H9 (cell line): Measurements from ENCODE around the gene CCKAR. TPM values are rescaled to one million over a fixed set of nuclear protein-coding genes. Genes with fewer than 3 reads are reported as not detected.

Experiments used
- DNase-seq: peaks from one replicate; pipeline ENCODE4 v3.0.0-alpha.2; 2017
- H2AFZ ChIP-seq: one replicate; pipeline ENCODE4 v1.6.1; 2013; ENCODE audit warnings: mild to moderate bottlenecking, low read length, control low read depth, moderate library complexity
- H2AK5ac ChIP-seq: 2 replicates; pipeline ENCODE4 v1.6.1; 2013; ENCODE audit warnings: low read length, control low read depth, mixed read lengths; ENCODE audit not compliant: insufficient read length
- H2BK120ac ChIP-seq: one replicate; pipeline ENCODE4 v1.6.1; 2013; ENCODE audit warnings: low read depth, mild to moderate bottlenecking, low read length, control low read depth, inconsistent platforms; ENCODE audit not compliant: poor library complexity, severe bottlenecking
- H2BK12ac ChIP-seq: 2 replicates; pipeline ENCODE4 v1.6.1; 2013; ENCODE audit warnings: low read length, control low read depth, mixed read lengths, low read depth; ENCODE audit not compliant: insufficient read length
- H2BK15ac ChIP-seq: 2 replicates; pipeline ENCODE4 v1.6.1; 2013; ENCODE audit warnings: low read depth, low read length, control low read depth
- H2BK20ac ChIP-seq: one replicate; pipeline ENCODE4 v1.6.1; 2013; ENCODE audit warnings: low read depth, mild to moderate bottlenecking, low read length, control low read depth, inconsistent platforms; ENCODE audit not compliant: poor library complexity, severe bottlenecking
- H2BK5ac ChIP-seq: 2 replicates; pipeline ENCODE4 v1.6.1; 2013; ENCODE audit warnings: low read length, control low read depth, mixed read lengths; ENCODE audit not compliant: insufficient read length
- H3K14ac ChIP-seq: 2 replicates; pipeline ENCODE4 v1.6.1; 2013; ENCODE audit warnings: low read length, control low read depth; ENCODE audit not compliant: insufficient read depth
- H3K18ac ChIP-seq: 2 replicates; pipeline ENCODE4 v1.6.1; 2013; ENCODE audit warnings: low read depth, mild to moderate bottlenecking, mixed read lengths, low read length, control low read depth; ENCODE audit not compliant: insufficient read length
- H3K23ac ChIP-seq: 2 replicates; pipeline ENCODE4 v1.6.1; 2013; ENCODE audit warnings: low read length, control low read depth, mixed read lengths, low read depth; ENCODE audit not compliant: insufficient read length
- H3K23me2 ChIP-seq: 2 replicates; pipeline ENCODE4 v1.6.1; 2013; ENCODE audit warnings: low read depth, mild to moderate bottlenecking, mixed read lengths, low read length, control low read depth; ENCODE audit not compliant: insufficient read length, poor library complexity, severe bottlenecking
- H3K27ac ChIP-seq: 2 replicates; pipeline ENCODE4 v1.5.1; 2013; ENCODE audit warnings: low read length, control low read depth, mixed read lengths, low read depth; ENCODE audit not compliant: insufficient read length
- H3K27me3 ChIP-seq: 2 replicates; pipeline ENCODE4 v1.6.1; 2013; ENCODE audit warnings: low read length, control low read depth, inconsistent platforms; ENCODE audit not compliant: insufficient read depth
- H3K4ac ChIP-seq: 2 replicates; pipeline ENCODE4 v1.6.1; 2013; ENCODE audit warnings: low read depth, mild to moderate bottlenecking, control low read depth, inconsistent platforms, low read length, moderate library complexity
- H3K4me1 ChIP-seq: 2 replicates; pipeline ENCODE4 v1.6.1; 2013; ENCODE audit warnings: low read length, control low read depth, inconsistent platforms; ENCODE audit not compliant: insufficient read depth
- H3K4me2 ChIP-seq: 2 replicates; pipeline ENCODE4 v1.6.1; 2013; ENCODE audit warnings: low read length, control low read depth, mixed read lengths; ENCODE audit not compliant: insufficient read length, insufficient read depth
- H3K56ac ChIP-seq: 2 replicates; pipeline ENCODE4 v1.6.1; 2013; ENCODE audit warnings: low read depth, mild to moderate bottlenecking, mixed read lengths, low read length, control low read depth; ENCODE audit not compliant: insufficient read length
- H3K79me1 ChIP-seq: 2 replicates; pipeline ENCODE4 v1.6.1; 2013; ENCODE audit warnings: low read depth, mild to moderate bottlenecking, moderate library complexity, low read length, control low read depth, inconsistent platforms; ENCODE audit not compliant: insufficient read depth, poor library complexity, severe bottlenecking
- H3K79me2 ChIP-seq: 2 replicates; pipeline ENCODE4 v1.6.1; 2013; ENCODE audit warnings: low read length, control low read depth, inconsistent platforms; ENCODE audit not compliant: insufficient read depth
- H3K9ac ChIP-seq: 2 replicates; pipeline ENCODE4 v1.6.1; 2013; ENCODE audit warnings: low read length, control low read depth, mixed read lengths; ENCODE audit not compliant: insufficient read length; ENCODE audit errors: extremely low read depth
- H3K9me3 ChIP-seq: one replicate; pipeline ENCODE4 v1.6.1; 2013; ENCODE audit warnings: low read depth, low read length, inconsistent platforms; ENCODE audit not compliant: control insufficient read depth
- H3T11ph ChIP-seq: one replicate; pipeline ENCODE4 v1.6.1; 2013; ENCODE audit warnings: mild to moderate bottlenecking, low read length, control low read depth, inconsistent platforms
- H4K20me1 ChIP-seq: one replicate; pipeline ENCODE4 v1.6.1; 2013; ENCODE audit not compliant: control insufficient read depth, insufficient read length, insufficient read depth
- H4K5ac ChIP-seq: 2 replicates; pipeline ENCODE4 v1.6.1; 2013; ENCODE audit warnings: low read depth, mild to moderate bottlenecking, mixed read lengths, low read length, control low read depth; ENCODE audit not compliant: insufficient read length
- H4K8ac ChIP-seq: replicated peaks from 2 replicates; pipeline ENCODE4 v1.6.1; 2013; ENCODE audit warnings: low read length, control low read depth, mixed read lengths, low read depth; ENCODE audit not compliant: insufficient read length
- H4K91ac ChIP-seq: 2 replicates; pipeline ENCODE4 v1.6.1; 2013; ENCODE audit warnings: low read depth, mild to moderate bottlenecking, moderate library complexity, mixed read lengths, low read length, control low read depth; ENCODE audit not compliant: insufficient read length
- H3K27ac Mint-ChIP-seq, 3 experiments: 2 replicates in 2 of 3; 3 replicates in 1 of 3; pipeline ENCODE4 v1.8.0; 2020 to 2021; ENCODE audit warnings: mixed read lengths in 3 of 3, mild to moderate bottlenecking in 1 of 3, moderate library complexity in 1 of 3
- H3K27me3 Mint-ChIP-seq: 2 replicates; pipeline ENCODE4 v1.8.0; 2021; ENCODE audit warnings: low read depth, mild to moderate bottlenecking, moderate library complexity, mixed read lengths
- H3K36me3 Mint-ChIP-seq, 3 experiments: 2 replicates in 2 of 3; 3 replicates in 1 of 3; pipeline ENCODE4 v1.8.0; 2020 to 2021; ENCODE audit warnings: low read depth in 3 of 3, mixed read lengths in 3 of 3; ENCODE audit not compliant: insufficient read depth in 1 of 3
- H3K4me1 Mint-ChIP-seq, 2 experiments: 2 replicates each; pipeline ENCODE4 v1.8.0; 2020; ENCODE audit warnings: mixed read lengths in 2 of 2
- H3K4me3 Mint-ChIP-seq, 2 experiments: 2 replicates in 1 of 2; 3 replicates in 1 of 2; pipeline ENCODE4 v1.8.0; 2020 to 2021; ENCODE audit warnings: mild to moderate bottlenecking in 2 of 2, mixed read lengths in 2 of 2, moderate library complexity in 1 of 2
- H3K9me3 Mint-ChIP-seq, 2 experiments: 2 replicates in 1 of 2; 3 replicates in 1 of 2; pipeline ENCODE4 v1.8.0; 2020; ENCODE audit warnings: mild to moderate bottlenecking in 2 of 2, mixed read lengths in 2 of 2, moderate library complexity in 1 of 2
- CTCF ChIP-seq: fragments of 200-600 bp; sonication (generic); conservative IDR thresholded peaks from 3 replicates; pipeline ENCODE4 v1.8.0; 2021; ENCODE audit warnings: antibody characterized with exemption, mild to moderate bottlenecking
- WGBS: extraction: QIAGEN DNeasy Blood & Tissue Kit; methylation state at CpG from one replicate; pipeline ENCODE4 v1.1.7; 2013; ENCODE audit warnings: missing lambda C conversion rate, low lambda C conversion rate, mixed read lengths; ENCODE audit not compliant: insufficient read length; ENCODE audit errors: extremely low coverage; 5-methylcytosine and 5-hydroxymethylcytosine counted together
- total RNA-seq: library from RNA; stranded (reverse); gene quantifications from 2 replicates; pipeline ENCODE4 v1.2.1, GENCODE V29; 2021

CCKAR gene
- total RNA-seq, 1 experiment from 2014 or later, result not detected

GRCh38 chr4:26496207-26496783, 6.0 kb upstream of the CCKAR start:
- Histone ChIP-seq H3K56ac (no peak overlapping the region), H2AK5ac (no peak overlapping the region), H3T11ph (no peak overlapping the region), H3K4me2 (no peak overlapping the region), H2BK5ac (no peak overlapping the region), H3K79me1 (no peaks in the 10 kb centered on the region), H3K27me3 (no peaks in the 10 kb centered on the region), H3K14ac (no peak overlapping the region), H3K9me3 (no peaks in the 10 kb centered on the region), H2BK15ac (no peak overlapping the region), H4K5ac (no peak overlapping the region), H2BK120ac (no peak overlapping the region), H3K27ac (no peak overlapping the region), H3K23ac (no peak overlapping the region), H4K8ac (no peak overlapping the region), H4K91ac (no peak overlapping the region), H3K79me2 (no peaks in the 10 kb centered on the region), H3K4me1 (no peaks in the 10 kb centered on the region), H2BK20ac (no peak overlapping the region), H4K20me1 (no peaks in the 10 kb centered on the region), H2BK12ac (no peak overlapping the region), H2AFZ (no peak overlapping the region), H3K23me2 (no peaks in the 10 kb centered on the region), H3K4ac (no peak overlapping the region), H3K18ac (no peak overlapping the region), H3K9ac (no peak overlapping the region)
- no peak overlapping the region for H3K27ac Mint-ChIP-seq
- no peak for TF ChIP-seq CTCF
- H3K27me3 Mint-ChIP-seq, result no peaks in the 10 kb centered on the region; the same call in 1 of the 2 replicates
- no CpG with 5 or more reads among the region's 8 CpGs for WGBS
- H3K36me3 Mint-ChIP-seq, result peaks cover 0 to 5% (median 0%) of the 10 kb centered on the region in 3 experiments; a peak in 3 of 7 replicates
- no peak for DNase-seq
- no peak overlapping the region for H3K4me3 Mint-ChIP-seq
- H3K4me1 Mint-ChIP-seq, result peaks cover 0 to 4% of the 10 kb centered on the region in 2 experiments; a peak in 1 of 4 replicates
- H3K9me3 Mint-ChIP-seq, result peaks cover 8 to 9% of the 10 kb centered on the region in 2 experiments; a peak in 4 of 5 replicates
